ENCODE data around the gene NME9. TPM values are rescaled to one million over a fixed set of nuclear protein-coding genes. Genes with fewer than 3 reads are reported as not detected.

Gene NME9
- total and polyA plus RNA-seq, 10 of the 15 experiments (the other 5 are each of a cell fraction or from before 2014, with no cell fraction given) = 0.09 to 0.68 (median 0.22) TPM; not detected in 6

- TF ChIP-seq IKZF1 (conservative IDR thresholded peaks at IDR 0.05) (no peak), HDAC6 (IDR thresholded peaks at IDR 0.05; ENCODE audit: unreplicated experiment) (no peak), KAT2A (conservative IDR thresholded peaks at IDR 0.05; ENCODE audit: control insufficient read depth, low read depth, low read length) (no peak), CHD2 (IDR thresholded peaks at IDR 0.05; ENCODE audit: borderline replicate concordance, low read depth, low read length) (no peak), GABPA (IDR thresholded peaks at IDR 0.05; ENCODE audit: low read depth) (no peak), NBN (IDR thresholded peaks at IDR 0.05) (no peak), SMC3 (IDR thresholded peaks at IDR 0.05; ENCODE audit: borderline replicate concordance, low read length) (no peak), SIN3A (IDR thresholded peaks at IDR 0.05; ENCODE audit: low read depth, low read length) (no peak), MEF2B (IDR thresholded peaks at IDR 0.05; ENCODE audit: partially characterized antibody, poor library complexity, severe bottlenecking) (no peak)
Measured at GRCh38 chr3:138336454-138336999, 6.9 kb upstream of the NME9 start (continued).

DNA sequence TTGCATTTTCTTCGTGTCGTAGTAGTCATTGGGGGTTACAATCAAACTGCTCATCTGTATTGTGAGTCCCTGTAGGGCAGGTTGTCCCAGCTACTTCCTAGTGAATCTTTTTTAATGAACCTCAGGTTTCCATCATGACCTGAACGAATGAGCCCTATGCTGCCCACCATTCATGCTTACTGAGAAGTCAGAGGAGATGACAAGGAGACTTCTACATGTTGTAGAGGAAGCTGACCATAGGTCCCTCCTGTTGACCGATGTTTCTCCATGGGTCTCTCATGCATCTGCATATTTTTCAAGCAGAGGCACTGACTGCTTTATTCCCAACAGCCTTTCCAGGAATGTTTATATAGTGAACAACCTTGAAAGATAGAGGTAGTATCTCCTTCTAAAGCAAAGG is 5.0 kb upstream of the NME9 start:
- H3K79me2 ChIP-seq (ENCODE audit: control insufficient read depth, insufficient read depth, low read length) = no peaks in the 10 kb centered on the region
- H2AFZ ChIP-seq (ENCODE audit: control insufficient read depth, low read depth, low read length) = no peak overlapping the region
- no peak for TF ChIP-seq BCL3 (IDR thresholded peaks at IDR 0.05; ENCODE audit: borderline replicate concordance, insufficient read depth, low read depth, low read length, poor library complexity, severe bottlenecking)
- TF ChIP-seq IKZF2 (IDR thresholded peaks at IDR 0.05) = no peak
- TF ChIP-seq STAT1 (conservative IDR thresholded peaks at IDR 0.05) = no peak
- ChIA-PET RAD21 (ENCODE audit: unreplicated experiment) (no interaction called here), SMC1A (ENCODE audit: uncharacterized antibody, unreplicated experiment) (no interaction called here), POLR2A (no interaction called here), CTCF (interaction anchor here (0.8 kb wide), 1 partner anchor 589 kb away, joined by 3 read pairs; no protein-coding TSS in a partner anchor)
- H3K9me3 ChIP-seq (replicated peaks; ENCODE audit: control insufficient read depth, insufficient read depth, low read length) = no peaks in the 10 kb centered on the region
- no peak overlapping the region for H3K27ac ChIP-seq (ENCODE audit: control insufficient read depth, insufficient read depth)
- no peaks in the 10 kb centered on the region for H3K36me3 ChIP-seq (ENCODE audit: control insufficient read depth in 2 of 2, insufficient read depth in 2 of 2, low read length in 1 of 2)
- no TSS peak for BruUV-seq (replicated peaks)
- no peak for ATAC-seq
- no peak for DNase-seq (ENCODE audit: low read depth, low spot score)
- no peak overlapping the region for H3K4me3 ChIP-seq
- WGBS (ENCODE audit: insufficient coverage, insufficient replicate concordance, low lambda C conversion rate, missing lambda C conversion rate) = 71% methylated on average over 4 of the region's 4 CpGs
- peaks cover 2 to 11% of the 10 kb centered on the region in 2 experiments for H3K27me3 ChIP-seq (replicated peaks in 1 of 2; ENCODE audit: control insufficient read depth in 2 of 2, insufficient read depth in 2 of 2, low read length in 1 of 2)
- in situ Hi-C loops (cut with MboI) (no loop called here), intact Hi-C loops (cut with micrococcal nuclease; ENCODE audit: unreplicated experiment) (loop anchor here (5.0 kb wide), 1 partner anchor 78 kb away; no protein-coding TSS in a partner anchor)
- H4K20me1 ChIP-seq (ENCODE audit: control insufficient read depth, insufficient read depth) = peaks cover 2% of the 10 kb centered on the region; the same call in 1 of the 2 replicates
- no peak overlapping the region for H3K4me2 ChIP-seq (ENCODE audit: control insufficient read depth, insufficient read depth)
- FAIRE-seq = no peak
- peaks cover 3% of the 10 kb centered on the region for H3K4me1 ChIP-seq (ENCODE audit: control insufficient read depth, insufficient read depth, low read length)
- no peak overlapping the region for H3K9ac ChIP-seq (ENCODE audit: control insufficient read depth, insufficient read depth, low read length)

Data from GM12878 (cell line).